ENCODE measurements around the gene KLF7.

KLF7 gene

GRCh38 chr2:207113414-207113813, 52.3 kb downstream of the KLF7 start:
- TF ChIP-seq, protein P1, sequence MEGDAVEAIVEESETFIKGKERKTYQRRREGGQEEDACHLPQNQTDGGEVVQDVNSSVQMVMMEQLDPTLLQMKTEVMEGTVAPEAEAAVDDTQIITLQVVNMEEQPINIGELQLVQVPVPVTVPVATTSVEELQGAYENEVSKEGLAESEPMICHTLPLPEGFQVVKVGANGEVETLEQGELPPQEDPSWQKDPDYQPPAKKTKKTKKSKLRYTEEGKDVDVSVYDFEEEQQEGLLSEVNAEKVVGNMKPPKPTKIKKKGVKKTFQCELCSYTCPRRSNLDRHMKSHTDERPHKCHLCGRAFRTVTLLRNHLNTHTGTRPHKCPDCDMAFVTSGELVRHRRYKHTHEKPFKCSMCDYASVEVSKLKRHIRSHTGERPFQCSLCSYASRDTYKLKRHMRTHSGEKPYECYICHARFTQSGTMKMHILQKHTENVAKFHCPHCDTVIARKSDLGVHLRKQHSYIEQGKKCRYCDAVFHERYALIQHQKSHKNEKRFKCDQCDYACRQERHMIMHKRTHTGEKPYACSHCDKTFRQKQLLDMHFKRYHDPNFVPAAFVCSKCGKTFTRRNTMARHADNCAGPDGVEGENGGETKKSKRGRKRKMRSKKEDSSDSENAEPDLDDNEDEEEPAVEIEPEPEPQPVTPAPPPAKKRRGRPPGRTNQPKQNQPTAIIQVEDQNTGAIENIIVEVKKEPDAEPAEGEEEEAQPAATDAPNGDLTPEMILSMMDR (IDR thresholded peaks at IDR 0.05; ENCODE audit: insufficient read depth, missing control alignments) = no peak
- FAIRE-seq = no peak
- DNase-seq (ENCODE audit: insufficient read length, low spot score) = no peak

DNA sequence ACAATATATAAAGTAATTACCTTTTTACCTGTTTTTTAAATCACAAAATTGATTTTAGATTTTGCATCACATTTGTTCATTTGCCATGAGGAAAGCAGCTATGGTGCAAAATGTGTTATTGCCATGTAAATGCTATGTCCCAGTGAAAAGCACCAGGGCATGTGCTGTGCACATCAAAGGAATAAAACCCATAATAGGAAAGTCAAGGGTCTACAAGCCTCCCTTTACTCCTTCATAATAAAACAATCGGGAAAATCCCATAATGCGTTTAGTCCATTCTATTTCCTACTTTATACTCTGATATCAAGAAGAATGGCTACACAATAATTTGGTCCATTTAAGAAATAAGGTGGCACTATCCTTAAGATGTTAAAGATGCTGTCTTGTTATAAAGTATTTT, 53.0 kb downstream of the KLF7 start:
- FAIRE-seq (no peak), DNase-seq (ENCODE audit: insufficient read length, low spot score) (no peak)
- TF ChIP-seq, protein P1 (IDR thresholded peaks at IDR 0.05; ENCODE audit: insufficient read depth, missing control alignments) = no peak

DNA sequence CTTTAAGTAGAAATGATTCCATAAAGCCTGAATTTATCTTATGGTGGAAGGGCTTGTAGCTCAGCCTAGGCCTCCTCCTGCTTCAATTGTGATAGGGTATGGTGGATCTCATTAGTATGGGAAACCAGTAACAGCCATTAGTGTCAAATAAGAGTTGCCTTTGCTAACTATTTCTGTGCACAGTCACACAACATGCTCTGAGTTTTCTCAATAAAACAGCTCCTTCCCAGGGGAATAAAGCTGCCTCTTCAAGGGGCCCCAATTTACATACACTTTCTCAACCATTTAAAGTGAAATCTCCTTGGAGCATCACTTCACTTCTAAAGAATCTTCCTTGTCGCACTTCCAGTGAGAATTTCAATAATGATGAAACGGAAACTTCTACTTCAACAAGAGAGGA, 53.4 kb downstream of the KLF7 start:
- TF ChIP-seq, protein P1 (IDR thresholded peaks at IDR 0.05; ENCODE audit: insufficient read depth, missing control alignments) = no peak
- FAIRE-seq (no peak), DNase-seq (ENCODE audit: insufficient read length, low spot score) (no peak)

GRCh38 chr2:207111757-207112156, 54.0 kb downstream of the KLF7 start:
- FAIRE-seq = no peak

DNA sequence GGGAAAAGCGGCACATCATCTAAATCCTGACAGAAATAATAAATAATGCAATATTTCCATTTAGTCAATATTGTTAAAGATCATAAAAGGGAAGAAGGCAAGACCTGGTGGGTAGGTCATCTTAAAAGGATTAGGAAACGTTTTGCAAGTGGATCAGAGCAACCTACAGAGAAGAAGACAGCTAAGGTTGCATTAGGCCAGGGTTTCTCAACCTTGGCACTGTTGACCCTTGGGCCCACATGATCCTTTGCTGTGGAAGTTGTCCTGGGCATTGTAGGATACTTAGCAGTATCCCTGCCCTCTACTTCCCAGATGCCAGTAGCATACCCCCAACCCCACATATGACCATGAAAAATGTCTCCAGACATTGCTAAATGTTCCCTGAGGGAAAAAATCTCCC, 55.0 kb downstream of the KLF7 start:
- no peak for DNase-seq (ENCODE audit: insufficient read length, low spot score)
- FAIRE-seq = no peak
- TF ChIP-seq, protein P1 (IDR thresholded peaks at IDR 0.05; ENCODE audit: insufficient read depth, missing control alignments) = no peak

More at GRCh38 chr2:207111757-207112156, 54.0 kb downstream of the KLF7 start:
- no peak for DNase-seq (ENCODE audit: insufficient read length, low spot score)
- TF ChIP-seq, protein P1 (IDR thresholded peaks at IDR 0.05; ENCODE audit: insufficient read depth, missing control alignments) = no peak

DNA sequence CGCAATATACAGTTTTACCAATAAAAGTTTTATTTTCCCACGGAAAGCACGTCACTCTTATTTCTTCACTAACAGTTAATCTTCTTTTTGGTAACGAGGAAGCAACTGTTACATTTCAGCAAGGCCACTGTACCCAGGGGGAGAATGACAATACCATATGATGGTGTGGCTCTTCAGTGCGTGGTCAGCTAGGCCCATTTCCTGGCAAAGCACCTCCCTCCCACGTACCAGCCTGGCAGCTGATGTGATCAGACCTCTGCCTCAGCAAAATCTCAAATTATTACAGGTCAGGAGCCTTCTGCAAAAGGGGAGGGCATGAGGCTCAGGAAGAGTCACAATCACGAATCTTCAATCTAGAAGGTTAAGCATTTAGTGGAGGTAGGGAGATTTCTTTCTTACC, 55.4 kb downstream of the KLF7 start:
- TF ChIP-seq, protein P1 (IDR thresholded peaks at IDR 0.05; ENCODE audit: insufficient read depth, missing control alignments) = no peak
- DNase-seq (ENCODE audit: insufficient read length, low spot score) (no peak), FAIRE-seq (no peak)

DNA sequence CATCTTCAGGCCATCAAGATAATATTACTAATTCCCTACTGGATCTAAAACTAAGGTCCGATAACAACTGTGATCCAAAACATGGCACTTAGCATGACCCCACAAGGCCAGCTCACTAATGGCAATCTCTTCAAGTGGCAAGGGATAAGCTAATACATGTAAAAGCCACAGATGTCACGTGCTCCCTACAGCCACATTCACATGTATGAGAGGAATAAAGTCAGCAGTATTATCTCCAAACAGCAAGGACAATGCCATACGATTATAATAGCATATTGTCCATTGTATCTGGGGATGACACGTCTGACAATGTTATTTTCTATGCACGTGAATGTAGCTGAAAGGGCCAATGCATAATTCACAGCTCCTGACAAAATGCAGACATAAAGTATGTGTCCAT, 56.0 kb downstream of the KLF7 start:
- TF ChIP-seq, protein P1 (IDR thresholded peaks at IDR 0.05; ENCODE audit: insufficient read depth, missing control alignments) = no peak
- DNase-seq (ENCODE audit: insufficient read length, low spot score) (no peak), FAIRE-seq (no peak)
